Fibroblast of lung (primary cell): ENCODE results near the gene MTNR1B. TPM values are rescaled to one million over a fixed set of nuclear protein-coding genes. Genes with fewer than 3 reads are reported as not detected.

Experiments used
- DNase-seq, 2 donors: peaks; one replicate each; pipeline versions ENCODE4 v3.0.0 to v3.0.0-alpha.2; 2010; ENCODE audit warnings: low read depth in 2 of 2
- H2AFZ ChIP-seq: 2 replicates; pipeline ENCODE4 v1.5.1; 2012; ENCODE audit warnings: low read length, control low read depth, inconsistent platforms
- H3K27ac ChIP-seq: 2 replicates; pipeline ENCODE4 v1.5.1; 2011; ENCODE audit warnings: low read length, control low read depth; ENCODE audit not compliant: insufficient read depth
- H3K27me3 ChIP-seq: 2 replicates; pipeline ENCODE4 v1.5.1; 2011; ENCODE audit warnings: mild to moderate bottlenecking, low read length; ENCODE audit not compliant: control insufficient read depth, insufficient read depth
- H3K36me3 ChIP-seq: 2 replicates; pipeline ENCODE4 v1.5.1; 2011; ENCODE audit warnings: low read length; ENCODE audit not compliant: control insufficient read depth, insufficient read depth
- H3K4me1 ChIP-seq: 2 replicates; pipeline ENCODE4 v1.5.1; 2011; ENCODE audit warnings: low read length; ENCODE audit not compliant: control insufficient read depth, insufficient read depth; ENCODE audit errors: extremely low read depth
- H3K4me2 ChIP-seq: 2 replicates; pipeline ENCODE4 v1.5.1; 2011; ENCODE audit warnings: low read length, control low read depth; ENCODE audit not compliant: insufficient read depth; ENCODE audit errors: extremely low read depth
- H3K4me3 ChIP-seq, 4 experiments: fragments of 200-600 bp in 1 of 4; sonication (generic) in 1 of 4; replicated peaks in 1 of 4; 2 replicates each; pipeline ENCODE4 v1.5.1; 2011 to 2016; ENCODE audit warnings: low read length in 4 of 4, low read depth in 3 of 4, mild to moderate bottlenecking in 3 of 4, control low read depth in 2 of 4, inconsistent platforms in 1 of 4, mixed read lengths in 1 of 4; ENCODE audit not compliant: insufficient read depth in 1 of 4; ENCODE audit errors: control extremely low read depth in 1 of 4
- H3K79me2 ChIP-seq: 2 replicates; pipeline ENCODE4 v1.5.1; 2012; ENCODE audit warnings: mild to moderate bottlenecking, low read length, inconsistent platforms; ENCODE audit not compliant: control insufficient read depth, insufficient read depth
- H3K9ac ChIP-seq: 2 replicates; pipeline ENCODE4 v1.5.1; 2011; ENCODE audit warnings: mild to moderate bottlenecking, low read length, control low read depth; ENCODE audit not compliant: insufficient read depth
- H3K9me3 ChIP-seq: 2 replicates; pipeline ENCODE4 v1.5.1; 2012; ENCODE audit warnings: low read depth, low read length; ENCODE audit not compliant: control insufficient read depth, insufficient read depth
- H4K20me1 ChIP-seq: 2 replicates; pipeline ENCODE4 v1.5.1; 2011; ENCODE audit warnings: low read length; ENCODE audit not compliant: control insufficient read depth, insufficient read depth; ENCODE audit errors: extremely low read depth
- EZH2 ChIP-seq: IDR thresholded peaks from 2 replicates; pipeline ENCODE4 v1.5.1; 2012; ENCODE audit warnings: low read length, control low read depth, mild to moderate bottlenecking; ENCODE audit errors: missing control alignments
- polyA plus RNA-seq, 2 donors: library from polyadenylated mRNA; depleted of rRNA in 1 of 2; stranded (reverse) in 1 of 2; unstranded in 1 of 2; fragments of >200 nt; gene quantifications; 2 replicates each; pipeline ENCODE4 v1.2.1, GENCODE V29; 2011 to 2012; ENCODE audit warnings: missing spikeins in 1 of 2
- total RNA-seq: library from RNA; depleted of rRNA; stranded (reverse); fragments of >200 nt; gene quantifications from 2 replicates; pipeline ENCODE4 v1.2.1, GENCODE V29; 2014
- TF ChIP-seq, protein P1 (sequence below), 2 donors: IDR thresholded peaks in 1 of 2; conservative IDR thresholded peaks in 1 of 2; 1 replicate in 1 of 2; 2 replicates in 1 of 2; pipeline ENCODE4 v1.5.1; 2011 to 2012; ENCODE audit warnings: low read length in 2 of 2, control low read depth in 1 of 2, inconsistent platforms in 1 of 2, low read depth in 1 of 2, mild to moderate bottlenecking in 1 of 2

Gene MTNR1B
- total and polyA plus RNA-seq, 2 donors (not counting 1 experiment from before 2014, with no cell fraction given) = not detected

DNA sequence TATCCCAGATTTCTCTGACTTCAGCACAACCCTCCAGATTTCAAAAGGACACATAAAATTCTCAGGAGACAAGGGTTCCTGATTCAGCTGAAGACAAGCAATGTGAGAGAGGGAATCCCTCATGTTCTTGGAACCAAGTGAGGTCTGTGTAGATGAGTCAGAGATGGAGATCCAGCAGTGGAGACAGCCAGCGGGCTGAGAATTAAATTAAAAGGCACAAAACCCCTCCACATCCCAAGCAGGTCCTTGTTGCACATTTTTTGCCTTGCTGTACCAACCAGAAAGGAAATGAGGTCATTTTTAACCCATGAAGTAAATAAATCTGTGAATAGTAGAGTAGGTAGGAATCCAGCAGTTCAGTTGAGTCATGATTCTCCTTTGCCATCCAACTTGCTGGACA is 9.7 kb downstream of the MTNR1B start:
- Histone ChIP-seq H3K9ac (no peak overlapping the region), H3K4me3 (no peak overlapping the region), H3K4me2 (no peak overlapping the region), H3K27me3 (no peaks in the 10 kb centered on the region), H3K79me2 (no peaks in the 10 kb centered on the region), H3K4me1 (peaks cover 2% of the 10 kb centered on the region), H2AFZ (no peak overlapping the region), H3K36me3 (no peaks in the 10 kb centered on the region), H3K9me3 (no peaks in the 10 kb centered on the region), H3K27ac (no peak overlapping the region), H4K20me1 (no peaks in the 10 kb centered on the region)
- peak; percentile 29 to 78 for DNase-seq
- TF ChIP-seq, protein P1, sequence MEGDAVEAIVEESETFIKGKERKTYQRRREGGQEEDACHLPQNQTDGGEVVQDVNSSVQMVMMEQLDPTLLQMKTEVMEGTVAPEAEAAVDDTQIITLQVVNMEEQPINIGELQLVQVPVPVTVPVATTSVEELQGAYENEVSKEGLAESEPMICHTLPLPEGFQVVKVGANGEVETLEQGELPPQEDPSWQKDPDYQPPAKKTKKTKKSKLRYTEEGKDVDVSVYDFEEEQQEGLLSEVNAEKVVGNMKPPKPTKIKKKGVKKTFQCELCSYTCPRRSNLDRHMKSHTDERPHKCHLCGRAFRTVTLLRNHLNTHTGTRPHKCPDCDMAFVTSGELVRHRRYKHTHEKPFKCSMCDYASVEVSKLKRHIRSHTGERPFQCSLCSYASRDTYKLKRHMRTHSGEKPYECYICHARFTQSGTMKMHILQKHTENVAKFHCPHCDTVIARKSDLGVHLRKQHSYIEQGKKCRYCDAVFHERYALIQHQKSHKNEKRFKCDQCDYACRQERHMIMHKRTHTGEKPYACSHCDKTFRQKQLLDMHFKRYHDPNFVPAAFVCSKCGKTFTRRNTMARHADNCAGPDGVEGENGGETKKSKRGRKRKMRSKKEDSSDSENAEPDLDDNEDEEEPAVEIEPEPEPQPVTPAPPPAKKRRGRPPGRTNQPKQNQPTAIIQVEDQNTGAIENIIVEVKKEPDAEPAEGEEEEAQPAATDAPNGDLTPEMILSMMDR (conservative IDR thresholded peaks at IDR 0.05 in 1 of 2, IDR thresholded peaks at IDR 0.05 in 1 of 2; ENCODE audit: low read depth in 1 of 2, low read length in 2 of 2) = no peak
- TF ChIP-seq EZH2 = no peak

DNA sequence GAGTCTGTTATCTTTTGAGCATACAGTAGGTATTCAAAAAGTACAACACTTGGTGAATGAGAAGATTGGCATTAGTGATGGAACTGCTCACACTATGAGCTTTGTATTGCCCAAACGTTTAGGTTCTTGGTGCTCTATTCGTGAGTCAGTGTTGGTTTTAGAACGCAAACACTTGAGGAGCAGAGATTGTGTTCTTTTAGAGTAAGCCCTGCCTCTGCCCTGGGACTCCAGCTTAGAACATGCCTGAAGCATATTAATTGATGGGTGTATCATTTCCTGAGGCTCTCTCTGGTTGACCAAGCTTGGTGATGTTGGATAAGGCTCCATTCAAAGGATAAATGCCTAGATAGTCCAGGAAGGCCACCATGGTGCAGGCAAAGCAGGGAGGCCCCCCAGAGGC is 10.9 kb downstream of the MTNR1B start:
- Histone ChIP-seq H3K9ac (no peak overlapping the region), H4K20me1 (no peaks in the 10 kb centered on the region), H3K27me3 (no peaks in the 10 kb centered on the region), H3K36me3 (no peaks in the 10 kb centered on the region), H3K4me2 (no peak overlapping the region), H3K4me1 (peaks cover 2% of the 10 kb centered on the region), H2AFZ (no peak overlapping the region), H3K79me2 (no peaks in the 10 kb centered on the region), H3K27ac (no peak overlapping the region), H3K4me3 (no peak overlapping the region), H3K9me3 (no peaks in the 10 kb centered on the region)
- no peak for DNase-seq
- TF ChIP-seq, protein P1 (conservative IDR thresholded peaks at IDR 0.05 in 1 of 2, IDR thresholded peaks at IDR 0.05 in 1 of 2; ENCODE audit: low read depth in 1 of 2, low read length in 2 of 2) = no peak
- TF ChIP-seq EZH2 = no peak

DNA sequence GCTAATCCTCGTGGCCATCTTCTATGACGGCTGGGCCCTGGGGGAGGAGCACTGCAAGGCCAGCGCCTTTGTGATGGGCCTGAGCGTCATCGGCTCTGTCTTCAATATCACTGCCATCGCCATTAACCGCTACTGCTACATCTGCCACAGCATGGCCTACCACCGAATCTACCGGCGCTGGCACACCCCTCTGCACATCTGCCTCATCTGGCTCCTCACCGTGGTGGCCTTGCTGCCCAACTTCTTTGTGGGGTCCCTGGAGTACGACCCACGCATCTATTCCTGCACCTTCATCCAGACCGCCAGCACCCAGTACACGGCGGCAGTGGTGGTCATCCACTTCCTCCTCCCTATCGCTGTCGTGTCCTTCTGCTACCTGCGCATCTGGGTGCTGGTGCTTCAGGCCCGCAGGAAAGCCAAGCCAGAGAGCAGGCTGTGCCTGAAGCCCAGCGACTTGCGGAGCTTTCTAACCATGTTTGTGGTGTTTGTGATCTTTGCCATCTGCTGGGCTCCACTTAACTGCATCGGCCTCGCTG is 12.1 kb downstream of the MTNR1B start:
- TF ChIP-seq, protein P1 (conservative IDR thresholded peaks at IDR 0.05 in 1 of 2, IDR thresholded peaks at IDR 0.05 in 1 of 2; ENCODE audit: low read depth in 1 of 2, low read length in 2 of 2) = no peak
- no peak for TF ChIP-seq EZH2
- no peaks in the 10 kb centered on the region for H3K9me3 ChIP-seq
- H3K4me1 ChIP-seq = peaks cover 2% of the 10 kb centered on the region
- H4K20me1 ChIP-seq = no peaks in the 10 kb centered on the region
- H3K36me3 ChIP-seq = no peaks in the 10 kb centered on the region
- no peak overlapping the region for H3K9ac ChIP-seq
- no peak overlapping the region for H3K4me2 ChIP-seq
- H3K4me3 ChIP-seq = no peak overlapping the region
- no peak for DNase-seq
- no peak overlapping the region for H2AFZ ChIP-seq
- H3K27me3 ChIP-seq = no peaks in the 10 kb centered on the region
- no peak overlapping the region for H3K27ac ChIP-seq
- no peaks in the 10 kb centered on the region for H3K79me2 ChIP-seq
